Measurements from ENCODE around the gene KCNG2. TPM values are rescaled to one million over a fixed set of nuclear protein-coding genes. Genes with fewer than 3 reads are reported as not detected.
A peak's percentile ranks its signal among the peaks of the same experiment; 100 is the strongest.

The KCNG2 gene
- total and polyA plus RNA-seq, 4 experiments from 2014 or later: not detected

DNA sequence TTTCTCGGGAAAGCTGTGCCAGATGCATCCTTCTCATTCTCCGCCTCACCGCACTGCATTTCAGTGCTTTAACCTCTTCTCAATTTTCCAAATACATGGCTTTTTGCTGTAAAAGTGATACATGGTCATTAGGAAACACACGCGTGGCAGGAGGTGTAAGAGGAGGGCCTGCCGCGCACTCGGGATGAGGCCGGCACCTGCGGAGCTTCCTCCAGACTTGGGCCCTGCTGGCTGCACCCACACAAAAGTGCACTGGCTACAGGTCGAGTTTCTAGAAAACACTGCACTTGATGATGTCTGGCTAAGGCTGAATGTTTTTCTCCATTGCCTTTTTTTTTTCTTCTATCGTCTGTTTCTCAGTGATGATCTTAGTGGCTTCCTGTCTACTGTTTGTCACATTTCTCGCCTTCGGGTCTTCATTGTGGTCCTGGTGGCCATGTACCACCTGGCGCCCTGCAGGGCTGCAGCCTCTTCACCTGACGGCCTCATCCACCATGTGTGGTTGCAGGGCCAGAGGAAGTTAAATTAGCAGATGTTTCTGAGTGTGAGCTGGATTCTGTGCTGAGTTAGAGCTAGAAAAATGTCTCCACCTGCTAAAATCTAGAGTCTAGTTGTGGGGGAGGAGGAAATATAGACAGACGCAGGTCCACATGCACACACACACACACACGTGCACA is 7.6 kb downstream of the KCNG2 start:
- POLR2A ChIA-PET (ENCODE audit: partially characterized antibody): no interaction called here
- H3K27ac Mint-ChIP-seq: no peak overlapping the region

DNA sequence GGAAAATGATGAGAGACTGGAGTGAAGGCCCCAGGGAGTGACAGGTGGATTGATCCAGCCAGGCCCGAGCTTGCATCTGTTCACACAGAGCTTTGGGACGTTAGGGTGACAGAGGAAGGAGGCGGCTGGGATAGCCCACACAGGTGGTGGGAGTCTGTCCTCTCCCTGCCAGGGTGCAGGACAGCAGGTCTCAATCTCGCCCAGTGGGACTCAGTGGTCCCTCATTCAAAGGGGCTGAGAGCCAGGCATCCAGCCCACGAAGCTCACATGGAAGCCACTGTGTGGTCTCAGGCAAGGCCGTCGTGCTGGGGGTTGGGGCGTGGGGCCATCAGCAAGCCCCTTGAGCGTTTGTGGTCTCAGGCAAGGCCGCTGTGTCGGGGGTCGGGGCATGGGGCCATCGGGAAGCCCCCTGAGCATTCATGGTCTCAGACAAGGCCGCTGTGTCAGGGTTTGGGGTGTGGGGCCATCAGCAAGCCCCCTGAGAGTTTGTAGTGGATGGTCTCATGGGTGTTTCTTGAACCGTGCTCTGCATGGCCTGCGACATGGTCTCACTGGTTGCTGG is 8.3 kb downstream of the KCNG2 start:
- Histone ChIP-seq H3K36me3 (ENCODE audit: insufficient read depth, low read length) (no peaks in the 10 kb centered on the region), H3K27me3 (ENCODE audit: insufficient read depth, low read length) (no peaks in the 10 kb centered on the region), H3K4me1 (ENCODE audit: insufficient read depth, low read length) (no peaks in the 10 kb centered on the region), H3K27ac (ENCODE audit: low read depth, low read length) (no peak overlapping the region), H3K9me3 (ENCODE audit: control insufficient read depth in 1 of 2, low read length in 2 of 2) (no peaks in the 10 kb centered on the region), H3K4me3 (ENCODE audit: low read length in 2 of 2) (no peak overlapping the region)
- Mint-ChIP-seq H3K4me1 (peaks cover 0 to 6% (median 0%) of the 10 kb centered on the region in 4 donors), H3K9me3 (peaks cover 0 to 2% (median 0%) of the 10 kb centered on the region in 8 donors), H3K27me3 (peaks cover 7 to 10% of the 10 kb centered on the region in 2 donors), H3K4me3 (no peak overlapping the region), H3K36me3 (no peaks in the 10 kb centered on the region), H3K27ac (no peak overlapping the region)
- POLR2A ChIA-PET (ENCODE audit: partially characterized antibody): no interaction called here
- CTCF ChIA-PET (ENCODE audit: partially characterized antibody): no interaction called here
- no peak for DNase-seq
- intact Hi-C loops (cut with micrococcal nuclease): no loop called here

More for the DNA sequence above, 7.6 kb downstream of the KCNG2 start:
- Histone ChIP-seq H3K27ac (ENCODE audit: low read depth, low read length) (no peak overlapping the region), H3K27me3 (ENCODE audit: insufficient read depth, low read length) (no peaks in the 10 kb centered on the region), H3K4me1 (ENCODE audit: insufficient read depth, low read length) (no peaks in the 10 kb centered on the region), H3K36me3 (ENCODE audit: insufficient read depth, low read length) (no peaks in the 10 kb centered on the region), H3K4me3 (ENCODE audit: low read length in 2 of 2) (no peak overlapping the region), H3K9me3 (ENCODE audit: control insufficient read depth in 1 of 2, low read length in 2 of 2) (no peaks in the 10 kb centered on the region)
- CTCF ChIA-PET (ENCODE audit: partially characterized antibody): no interaction called here
- DNase-seq: no peak
- Mint-ChIP-seq H3K4me3 (no peak overlapping the region), H3K36me3 (no peaks in the 10 kb centered on the region), H3K9me3 (peaks cover 0 to 2% (median 0%) of the 10 kb centered on the region in 8 donors), H3K4me1 (peaks cover 0 to 6% (median 0%) of the 10 kb centered on the region in 4 donors), H3K27me3 (peaks cover 8% of the 10 kb centered on the region in 2 donors)
- intact Hi-C loops (cut with micrococcal nuclease): no loop called here

- ChIA-PET POLR2A (ENCODE audit: partially characterized antibody) (no interaction called here), CTCF (ENCODE audit: partially characterized antibody) (no interaction called here)
- Histone ChIP-seq H3K4me1 (ENCODE audit: insufficient read depth, low read length) (no peaks in the 10 kb centered on the region), H3K36me3 (ENCODE audit: insufficient read depth, low read length) (no peaks in the 10 kb centered on the region), H3K27me3 (ENCODE audit: insufficient read depth, low read length) (no peaks in the 10 kb centered on the region), H3K4me3 (ENCODE audit: low read length in 2 of 2) (no peak overlapping the region), H3K9me3 (ENCODE audit: control insufficient read depth in 1 of 2, low read length in 2 of 2) (no peaks in the 10 kb centered on the region), H3K27ac (ENCODE audit: low read depth, low read length) (no peak overlapping the region)
- H3K27me3 Mint-ChIP-seq: peaks cover 10 to 13% of the 10 kb centered on the region in 2 donors
- H3K36me3 Mint-ChIP-seq: no peaks in the 10 kb centered on the region
- H3K4me3 Mint-ChIP-seq: peak overlapping the region in 1 of 8 donors; percentile 9
- intact Hi-C loops (cut with micrococcal nuclease): no loop called here
- H3K4me1 Mint-ChIP-seq: peaks cover 0 to 6% (median 0%) of the 10 kb centered on the region in 4 donors
- no peak for DNase-seq
- H3K9me3 Mint-ChIP-seq: peaks cover 0 to 2% (median 0%) of the 10 kb centered on the region in 8 donors
- H3K27ac Mint-ChIP-seq: no peak overlapping the region
Observed at GRCh38 chr18:79806976-79807841, 9.5 kb downstream of the KCNG2 start.

GRCh38 chr18:79809482-79810192 is 11.9 kb downstream of the KCNG2 start:
- H3K36me3 Mint-ChIP-seq: no peaks in the 10 kb centered on the region
- CTCF ChIA-PET (ENCODE audit: partially characterized antibody): no interaction called here
- H3K4me3 ChIP-seq (ENCODE audit: low read length in 2 of 2): no peak overlapping the region
- no peak overlapping the region for H3K27ac Mint-ChIP-seq
- H3K27ac ChIP-seq (ENCODE audit: low read depth, low read length): no peak overlapping the region
- intact Hi-C loops (cut with micrococcal nuclease): no loop called here
- H3K4me3 Mint-ChIP-seq: no peak overlapping the region
- no peaks in the 10 kb centered on the region for H3K27me3 ChIP-seq (ENCODE audit: insufficient read depth, low read length)
- no peaks in the 10 kb centered on the region for H3K9me3 ChIP-seq (ENCODE audit: control insufficient read depth in 1 of 2, low read length in 2 of 2)
- POLR2A ChIA-PET (ENCODE audit: partially characterized antibody): no interaction called here
- peaks cover 0 to 2% (median 0%) of the 10 kb centered on the region in 8 donors for H3K9me3 Mint-ChIP-seq
- H3K27me3 Mint-ChIP-seq: peaks cover 8 to 13% of the 10 kb centered on the region in 2 donors
- no peaks in the 10 kb centered on the region for H3K4me1 ChIP-seq (ENCODE audit: insufficient read depth, low read length)
- peaks cover 0 to 6% (median 0%) of the 10 kb centered on the region in 4 donors for H3K4me1 Mint-ChIP-seq
- no peak for DNase-seq
- H3K36me3 ChIP-seq (ENCODE audit: insufficient read depth, low read length): no peaks in the 10 kb centered on the region

GRCh38 chr18:79812052-79812451 is 14.3 kb downstream of the KCNG2 start:
- ChIA-PET CTCF (ENCODE audit: partially characterized antibody) (no interaction called here), POLR2A (ENCODE audit: partially characterized antibody) (no interaction called here)
- H3K27ac Mint-ChIP-seq: no peak overlapping the region
- Histone ChIP-seq H3K4me3 (ENCODE audit: low read length in 2 of 2) (no peak overlapping the region), H3K4me1 (ENCODE audit: insufficient read depth, low read length) (no peaks in the 10 kb centered on the region), H3K27ac (ENCODE audit: low read depth, low read length) (no peak overlapping the region), H3K27me3 (ENCODE audit: insufficient read depth, low read length) (no peaks in the 10 kb centered on the region), H3K9me3 (ENCODE audit: control insufficient read depth in 1 of 2, low read length in 2 of 2) (no peaks in the 10 kb centered on the region), H3K36me3 (ENCODE audit: insufficient read depth, low read length) (no peaks in the 10 kb centered on the region)
- no peak overlapping the region for H3K4me3 Mint-ChIP-seq
- peaks cover 0 to 2% (median 0%) of the 10 kb centered on the region in 8 donors for H3K9me3 Mint-ChIP-seq
- H3K36me3 Mint-ChIP-seq: no peaks in the 10 kb centered on the region
- peaks cover 4 to 13% of the 10 kb centered on the region in 2 donors for H3K27me3 Mint-ChIP-seq
- DNase-seq: no peak
- intact Hi-C loops (cut with micrococcal nuclease): no loop called here
- peaks cover 0 to 6% (median 0%) of the 10 kb centered on the region in 4 donors for H3K4me1 Mint-ChIP-seq

- H3K36me3 Mint-ChIP-seq: no peaks in the 10 kb centered on the region
- intact Hi-C loops (cut with micrococcal nuclease): no loop called here
- H3K4me3 ChIP-seq (ENCODE audit: low read length in 2 of 2): no peak overlapping the region
Observed at GRCh38 chr18:79814373-79814772, 16.6 kb downstream of the KCNG2 start.

GRCh38 chr18:79815657-79816056 is 17.9 kb downstream of the KCNG2 start:
- no peak for DNase-seq
- no peaks in the 10 kb centered on the region for H3K27me3 ChIP-seq (ENCODE audit: insufficient read depth, low read length)
- POLR2A ChIA-PET (ENCODE audit: partially characterized antibody): no interaction called here
- no peak overlapping the region for H3K27ac ChIP-seq (ENCODE audit: low read depth, low read length)
- H3K36me3 ChIP-seq (ENCODE audit: insufficient read depth, low read length): no peaks in the 10 kb centered on the region
- H3K4me1 ChIP-seq (ENCODE audit: insufficient read depth, low read length): no peaks in the 10 kb centered on the region
- H3K9me3 ChIP-seq (ENCODE audit: control insufficient read depth in 1 of 2, low read length in 2 of 2): no peaks in the 10 kb centered on the region
- CTCF ChIA-PET (ENCODE audit: partially characterized antibody): no interaction called here
- peaks cover 11 to 18% of the 10 kb centered on the region in 2 donors for H3K27me3 Mint-ChIP-seq
- H3K27ac Mint-ChIP-seq: peak overlapping the region in 1 of 7 donors; percentile 9
- intact Hi-C loops (cut with micrococcal nuclease): no loop called here
- no peaks in the 10 kb centered on the region for H3K9me3 Mint-ChIP-seq
- no peaks in the 10 kb centered on the region for H3K36me3 Mint-ChIP-seq
- no peak overlapping the region for H3K4me3 ChIP-seq (ENCODE audit: low read length in 2 of 2)
- peaks cover 0 to 5% (median 2%) of the 10 kb centered on the region in 4 donors for H3K4me1 Mint-ChIP-seq
- H3K4me3 Mint-ChIP-seq: no peak overlapping the region

More at GRCh38 chr18:79814373-79814772, 16.6 kb downstream of the KCNG2 start:
- CTCF ChIA-PET (ENCODE audit: partially characterized antibody): no interaction called here
- H3K4me1 Mint-ChIP-seq: peaks cover 0 to 6% (median 0%) of the 10 kb centered on the region in 4 donors
- Histone ChIP-seq H3K36me3 (ENCODE audit: insufficient read depth, low read length) (no peaks in the 10 kb centered on the region), H3K27me3 (ENCODE audit: insufficient read depth, low read length) (no peaks in the 10 kb centered on the region), H3K27ac (ENCODE audit: low read depth, low read length) (no peak overlapping the region), H3K4me1 (ENCODE audit: insufficient read depth, low read length) (no peaks in the 10 kb centered on the region), H3K9me3 (ENCODE audit: control insufficient read depth in 1 of 2, low read length in 2 of 2) (no peaks in the 10 kb centered on the region)
- no peak overlapping the region for H3K4me3 Mint-ChIP-seq
- H3K9me3 Mint-ChIP-seq: peaks cover 0 to 2% (median 0%) of the 10 kb centered on the region in 8 donors
- H3K27me3 Mint-ChIP-seq: peaks cover 4 to 13% of the 10 kb centered on the region in 2 donors
- no peak for DNase-seq
- H3K27ac Mint-ChIP-seq: no peak overlapping the region
- POLR2A ChIA-PET (ENCODE audit: partially characterized antibody): no interaction called here
